ENCODE data around the gene HSPB1.
A peak's percentile ranks its signal among the peaks of the same experiment; 100 is the strongest.

The HSPB1 gene

DNA sequence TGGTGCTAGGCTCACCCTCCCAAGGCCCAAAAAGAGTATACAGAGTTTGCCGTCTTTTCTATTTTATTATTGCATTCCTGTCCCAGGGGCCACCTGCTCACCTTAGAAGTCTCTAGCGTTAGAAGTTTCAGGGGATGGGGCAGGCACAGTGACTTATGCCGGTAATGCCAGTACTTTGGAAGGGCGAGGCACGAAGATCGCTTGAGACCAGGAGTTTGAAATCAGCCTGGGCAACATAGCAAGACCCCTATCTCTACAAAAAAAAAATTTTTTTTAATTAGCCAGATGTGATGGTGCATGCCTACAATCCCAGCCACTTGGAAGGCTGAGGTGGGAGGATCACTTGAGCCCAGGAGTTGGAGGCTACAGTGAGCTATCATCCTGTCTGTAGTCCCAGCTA is 30.3 kb upstream of the HSPB1 start:
- TF ChIP-seq, protein P1, sequence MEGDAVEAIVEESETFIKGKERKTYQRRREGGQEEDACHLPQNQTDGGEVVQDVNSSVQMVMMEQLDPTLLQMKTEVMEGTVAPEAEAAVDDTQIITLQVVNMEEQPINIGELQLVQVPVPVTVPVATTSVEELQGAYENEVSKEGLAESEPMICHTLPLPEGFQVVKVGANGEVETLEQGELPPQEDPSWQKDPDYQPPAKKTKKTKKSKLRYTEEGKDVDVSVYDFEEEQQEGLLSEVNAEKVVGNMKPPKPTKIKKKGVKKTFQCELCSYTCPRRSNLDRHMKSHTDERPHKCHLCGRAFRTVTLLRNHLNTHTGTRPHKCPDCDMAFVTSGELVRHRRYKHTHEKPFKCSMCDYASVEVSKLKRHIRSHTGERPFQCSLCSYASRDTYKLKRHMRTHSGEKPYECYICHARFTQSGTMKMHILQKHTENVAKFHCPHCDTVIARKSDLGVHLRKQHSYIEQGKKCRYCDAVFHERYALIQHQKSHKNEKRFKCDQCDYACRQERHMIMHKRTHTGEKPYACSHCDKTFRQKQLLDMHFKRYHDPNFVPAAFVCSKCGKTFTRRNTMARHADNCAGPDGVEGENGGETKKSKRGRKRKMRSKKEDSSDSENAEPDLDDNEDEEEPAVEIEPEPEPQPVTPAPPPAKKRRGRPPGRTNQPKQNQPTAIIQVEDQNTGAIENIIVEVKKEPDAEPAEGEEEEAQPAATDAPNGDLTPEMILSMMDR (IDR thresholded peaks at IDR 0.05) = no peak
- no peak for DNase-seq (ENCODE audit: low spot score)
- Histone ChIP-seq H3K4me3 (no peak overlapping the region), H3K27ac (no peak overlapping the region)

DNA sequence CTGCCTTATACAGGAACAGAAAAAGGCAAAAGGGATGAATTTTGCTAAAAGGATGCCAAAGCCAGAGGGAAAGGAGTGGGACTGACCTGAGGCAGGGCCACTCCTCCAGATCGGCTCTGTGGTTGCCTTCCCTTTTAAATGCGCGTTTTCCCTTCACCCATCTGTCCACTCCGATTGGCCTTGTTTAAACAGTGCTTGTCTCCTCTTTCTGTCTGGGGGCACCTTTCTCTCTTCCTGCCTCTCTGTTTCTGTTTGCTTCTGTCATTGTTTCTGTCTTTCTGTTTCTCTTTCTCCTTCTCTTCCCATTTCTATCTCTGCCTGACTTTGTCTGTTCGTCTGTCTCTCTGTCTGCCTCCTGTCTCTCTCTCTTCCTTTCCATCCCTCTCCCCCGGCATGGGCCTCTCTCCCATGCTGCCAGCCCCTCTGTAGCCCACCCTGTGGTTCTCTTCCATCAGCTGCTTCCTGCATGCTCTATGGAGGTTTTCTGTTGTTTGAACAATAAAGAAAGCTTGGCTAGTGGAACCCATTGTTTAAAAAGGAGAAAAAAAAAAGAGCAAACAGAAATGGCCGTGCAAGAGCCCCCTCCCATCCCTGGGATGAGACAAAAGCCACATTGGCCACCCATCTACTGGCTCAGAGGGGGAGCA is 29.5 kb upstream of the HSPB1 start:
- TF ChIP-seq, protein P1 (IDR thresholded peaks at IDR 0.05) = no peak
- no peak for DNase-seq (ENCODE audit: low spot score)
- Histone ChIP-seq H3K4me3 (no peak overlapping the region), H3K27ac (no peak overlapping the region)

DNA sequence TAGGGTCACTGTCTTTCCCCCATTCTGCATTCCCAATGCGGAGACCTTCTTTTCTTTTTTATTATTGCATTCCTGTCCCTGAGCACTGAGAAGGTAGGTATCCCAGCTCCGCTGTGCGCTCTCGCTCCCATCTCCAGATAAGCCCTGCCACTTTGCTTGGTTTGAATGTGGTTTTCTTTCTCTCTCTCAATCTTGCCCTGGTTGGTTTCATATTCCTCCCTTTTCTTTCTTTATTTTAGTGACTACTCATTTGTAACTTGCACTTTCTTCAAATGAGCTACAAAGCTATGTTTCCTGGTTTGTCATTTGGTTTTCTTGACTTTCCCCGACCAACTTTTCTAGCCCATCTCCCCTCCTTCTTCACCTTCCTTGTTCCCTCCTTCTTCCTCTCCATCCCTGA is 29.0 kb upstream of the HSPB1 start:
- TF ChIP-seq, protein P1 (IDR thresholded peaks at IDR 0.05) = no peak
- H3K4me3 ChIP-seq = no peak overlapping the region
- DNase-seq (ENCODE audit: low spot score) = no peak
- no peak overlapping the region for H3K27ac ChIP-seq

DNA sequence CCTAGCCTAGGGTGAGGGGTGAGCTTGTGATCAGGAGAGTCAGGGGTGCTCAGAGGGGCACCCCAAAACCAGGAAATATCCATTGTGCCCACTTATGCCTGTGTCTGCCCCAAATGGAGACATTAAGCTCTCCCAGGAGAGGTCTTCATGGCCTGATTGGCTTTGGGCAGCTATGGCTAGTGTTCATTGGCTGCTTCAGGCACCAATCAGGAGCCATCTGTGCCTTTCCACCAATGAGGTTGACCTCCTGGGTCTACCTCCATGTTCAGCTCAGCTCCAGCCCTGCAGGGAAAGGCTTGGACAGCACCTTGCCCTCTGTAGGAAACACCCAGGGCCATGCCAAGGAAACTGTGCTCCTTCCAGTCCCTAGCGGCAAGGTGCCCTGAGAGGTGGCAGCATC is 23.9 kb upstream of the HSPB1 start:
- TF ChIP-seq, protein P1 (IDR thresholded peaks at IDR 0.05) = no peak
- Histone ChIP-seq H3K27ac (no peak overlapping the region), H3K4me3 (no peak overlapping the region)
- DNase-seq (ENCODE audit: low spot score) = no peak

DNA sequence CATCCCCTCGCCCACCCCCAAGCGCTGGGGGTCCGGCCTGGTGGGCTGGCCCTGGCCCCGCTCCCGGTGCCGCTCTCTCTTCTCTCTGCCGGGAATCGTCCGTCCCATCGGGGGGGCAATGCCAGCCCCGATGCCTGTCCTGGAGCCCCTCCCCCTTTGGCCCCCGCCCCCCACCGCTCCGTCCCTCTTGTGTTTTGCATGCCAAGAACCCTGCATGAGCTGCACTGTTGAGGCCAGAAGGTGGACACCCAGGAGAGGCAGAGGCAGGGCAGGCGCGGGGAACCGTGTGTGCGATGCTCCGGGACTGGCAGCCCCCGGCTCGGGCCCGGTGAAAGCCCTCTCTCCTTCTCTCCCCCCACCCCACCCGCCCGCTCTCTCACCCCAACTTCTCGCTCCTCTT is 22.1 kb upstream of the HSPB1 start:
- Histone ChIP-seq H3K4me3 (peak overlapping the region; percentile 13), H3K27ac (no peak overlapping the region)
- TF ChIP-seq, protein P1 (IDR thresholded peaks at IDR 0.05) = no peak
- DNase-seq (ENCODE audit: low spot score) = peak; percentile 73

DNA sequence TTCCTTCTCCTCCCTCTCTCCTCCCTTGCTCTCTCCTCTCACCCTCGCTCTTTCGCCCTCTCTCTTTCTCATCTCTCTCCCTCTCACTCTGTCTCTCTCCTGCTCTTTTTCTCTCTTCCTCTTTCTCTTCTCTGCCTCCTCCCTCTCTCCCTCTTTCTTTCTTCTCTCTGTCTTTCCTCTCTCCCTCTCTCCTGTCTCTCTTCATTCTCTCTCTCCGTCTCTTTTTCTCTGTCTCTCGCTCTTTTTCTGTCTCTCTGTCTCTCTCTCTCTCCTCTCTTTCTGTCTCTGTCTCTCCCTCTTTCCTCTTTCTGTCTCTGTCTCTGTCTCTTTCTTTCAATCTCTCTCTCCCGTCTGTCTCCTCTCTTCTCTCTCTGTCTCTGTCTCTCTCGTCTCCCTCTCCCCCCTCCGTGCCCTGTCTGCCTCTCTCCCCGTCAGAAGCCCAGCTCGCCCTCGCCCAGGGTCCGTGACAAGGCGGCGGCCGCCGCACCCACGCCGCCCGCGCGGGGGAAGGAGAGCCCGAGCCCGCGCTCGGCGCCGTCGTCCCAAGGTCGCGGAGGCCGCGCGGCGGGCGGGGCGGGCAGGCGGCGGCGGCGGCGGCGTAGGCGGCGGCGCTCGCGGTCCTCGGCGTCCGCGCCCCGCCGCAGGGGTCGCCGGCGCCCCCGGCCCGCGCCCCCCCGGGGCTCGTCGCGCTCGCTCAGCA is 21.3 kb upstream of the HSPB1 start:
- peak overlapping the region; percentile 84 for H3K4me3 ChIP-seq
- no peak overlapping the region for H3K27ac ChIP-seq
- TF ChIP-seq, protein P1 (IDR thresholded peaks at IDR 0.05) = no peak
- no peak for DNase-seq (ENCODE audit: low spot score)
